ENCODE measurements around the gene SPARCL1. TPM values are rescaled to one million over a fixed set of nuclear protein-coding genes. Genes with fewer than 3 reads are reported as not detected.

SPARCL1 gene
- total and polyA plus RNA-seq, 2 donors (not counting 1 experiment from before 2014, with no cell fraction given) = not detected

GRCh38 chr4:87547016-87547708 lies 18.0 kb upstream of the SPARCL1 start:
- no peak overlapping the region for H3K4me2 ChIP-seq (replicated peaks; ENCODE audit: low read depth, low read length, poor library complexity, severe bottlenecking)
- H3K9me3 ChIP-seq (ENCODE audit: control extremely low read depth in 1 of 3, control insufficient read depth in 2 of 3, insufficient read depth in 1 of 3, low read length in 2 of 3) = no peaks in the 10 kb centered on the region
- no peak overlapping the region for H3K9ac ChIP-seq (ENCODE audit: low read length)
- H3K4me3 ChIP-seq (ENCODE audit: control extremely low read depth in 1 of 5, extremely low read depth in 1 of 5, insufficient read depth in 1 of 5, low read depth in 2 of 5, low read length in 4 of 5) = no peak overlapping the region
- H3K36me3 ChIP-seq (replicated peaks in 1 of 2; ENCODE audit: control extremely low read depth in 1 of 2, control insufficient read depth in 1 of 2, extremely low read depth in 1 of 2, insufficient read depth in 2 of 2, low read length in 1 of 2) = no peaks in the 10 kb centered on the region
- no CpG with 5 or more reads among the region's 5 CpGs for WGBS (ENCODE audit: insufficient coverage)
- no peak overlapping the region for H2AFZ ChIP-seq (ENCODE audit: insufficient read depth, low read depth, low read length, poor library complexity, severe bottlenecking)
- no peaks in the 10 kb centered on the region for H3K4me1 ChIP-seq (ENCODE audit: control insufficient read depth in 2 of 2, insufficient read depth in 2 of 2, low read length in 2 of 2)
- Mint-ChIP-seq H3K27me3 (peaks cover 3% of the 10 kb centered on the region), H3K9me3 (ENCODE audit: insufficient read depth) (no peaks in the 10 kb centered on the region), H3K27ac (no peak overlapping the region), H3K4me1 (no peaks in the 10 kb centered on the region), H3K4me3 (no peak overlapping the region)
- H3K27me3 ChIP-seq (replicated peaks in 1 of 4; ENCODE audit: control extremely low read depth in 1 of 4, control insufficient read depth in 3 of 4, insufficient read depth in 4 of 4, low read length in 3 of 4) = no peaks in the 10 kb centered on the region
- TF ChIP-seq EZH2 (IDR thresholded peaks at IDR 0.05; ENCODE audit: borderline replicate concordance, insufficient read depth, low read depth, low read length, poor library complexity, severe bottlenecking) = no peak
- no peak for TF ChIP-seq CTCF (IDR thresholded peaks at IDR 0.05)
- intact Hi-C loops (cut with micrococcal nuclease) = no loop called here
- H3K79me2 ChIP-seq (ENCODE audit: control insufficient read depth, insufficient read depth, low read length) = no peaks in the 10 kb centered on the region
- no peak for DNase-seq
- ChIA-PET CTCF (no interaction called here), POLR2A (no interaction called here)
- ATAC-seq (ENCODE audit: low read depth) = no peak
- H3K27ac ChIP-seq (ENCODE audit: low read length in 2 of 2) = no peak overlapping the region
- no peaks in the 10 kb centered on the region for H4K20me1 ChIP-seq (ENCODE audit: control insufficient read depth, insufficient read depth, low read length, poor library complexity, severe bottlenecking)

DNA sequence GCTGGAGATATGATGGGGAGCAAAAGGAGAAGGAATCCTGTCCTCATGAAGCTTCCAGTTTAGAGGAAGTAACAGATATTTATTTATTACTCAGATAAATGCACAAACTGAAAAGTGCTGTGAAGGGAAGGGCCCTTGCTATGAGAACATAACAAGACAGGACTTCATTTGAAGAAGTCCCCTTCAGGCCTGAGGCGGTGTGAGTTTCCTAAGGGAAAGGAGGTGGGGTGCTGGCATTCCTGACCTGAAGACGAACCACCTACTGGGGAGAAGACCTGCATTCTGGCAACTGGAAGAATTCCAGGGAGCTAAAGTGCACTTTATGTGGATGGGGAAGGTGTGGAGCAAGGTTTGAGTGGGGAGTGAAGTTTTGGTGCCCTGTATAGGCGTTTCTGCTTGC lies 15.9 kb upstream of the SPARCL1 start:
- WGBS (ENCODE audit: insufficient coverage) = 80% methylated on average over 2 of the region's 3 CpGs
- Histone ChIP-seq H3K79me2 (ENCODE audit: control insufficient read depth, insufficient read depth, low read length) (no peaks in the 10 kb centered on the region), H4K20me1 (ENCODE audit: control insufficient read depth, insufficient read depth, low read length, poor library complexity, severe bottlenecking) (no peaks in the 10 kb centered on the region), H2AFZ (ENCODE audit: insufficient read depth, low read depth, low read length, poor library complexity, severe bottlenecking) (no peak overlapping the region), H3K4me3 (ENCODE audit: control extremely low read depth in 1 of 5, extremely low read depth in 1 of 5, insufficient read depth in 1 of 5, low read depth in 2 of 5, low read length in 4 of 5) (no peak overlapping the region), H3K9me3 (ENCODE audit: control extremely low read depth in 1 of 3, control insufficient read depth in 2 of 3, insufficient read depth in 1 of 3, low read length in 2 of 3) (no peaks in the 10 kb centered on the region), H3K27ac (ENCODE audit: low read length in 2 of 2) (no peak overlapping the region), H3K27me3 (replicated peaks in 1 of 4; ENCODE audit: control extremely low read depth in 1 of 4, control insufficient read depth in 3 of 4, insufficient read depth in 4 of 4, low read length in 3 of 4) (no peaks in the 10 kb centered on the region), H3K4me1 (ENCODE audit: control insufficient read depth in 2 of 2, insufficient read depth in 2 of 2, low read length in 2 of 2) (no peaks in the 10 kb centered on the region), H3K4me2 (replicated peaks; ENCODE audit: low read depth, low read length, poor library complexity, severe bottlenecking) (no peak overlapping the region), H3K9ac (ENCODE audit: low read length) (no peak overlapping the region), H3K36me3 (replicated peaks in 1 of 2; ENCODE audit: control extremely low read depth in 1 of 2, control insufficient read depth in 1 of 2, extremely low read depth in 1 of 2, insufficient read depth in 2 of 2, low read length in 1 of 2) (no peaks in the 10 kb centered on the region)
- H3K27me3 Mint-ChIP-seq = peaks cover 3% of the 10 kb centered on the region
- ATAC-seq (ENCODE audit: low read depth) = no peak
- ChIA-PET POLR2A (no interaction called here), CTCF (no interaction called here)
- H3K9me3 Mint-ChIP-seq (ENCODE audit: insufficient read depth) = no peaks in the 10 kb centered on the region
- TF ChIP-seq EZH2 (IDR thresholded peaks at IDR 0.05; ENCODE audit: borderline replicate concordance, insufficient read depth, low read depth, low read length, poor library complexity, severe bottlenecking) (no peak), CTCF (IDR thresholded peaks at IDR 0.05) (no peak)
- H3K27ac Mint-ChIP-seq = no peak overlapping the region
- no peaks in the 10 kb centered on the region for H3K4me1 Mint-ChIP-seq
- intact Hi-C loops (cut with micrococcal nuclease) = no loop called here
- DNase-seq = no peak
- no peak overlapping the region for H3K4me3 Mint-ChIP-seq

Data from B cell (primary cell).